GM11168 (cell line): ENCODE data around the gene OGFOD1.

ENCODE experiments used
- in situ Hi-C: fragments of 300-500 bp; cut with MboI; formaldehyde crosslinking; loops from one replicate; pipeline ENCODE4 v1.12.0; 2022; ENCODE audit warnings: low sequenced_read_pairs; ENCODE audit not compliant: unreplicated experiment

Gene OGFOD1

GRCh38 chr16:56450986-56451752 lies at the start of gene OGFOD1, which contains the start of gene NUDT21:
Gene OGFOD1 (plus strand): TSS chr16:56451554. CDS start chr16:56451613, 59 bp downstream.
Gene NUDT21 (minus strand): TSS chr16:56451332. CDS start chr16:56451202, 130 bp downstream.
- in situ Hi-C loops: no loop called here

- in situ Hi-C loops: no loop called here
Observed at GRCh38 chr16:56405977-56406672, 45.2 kb upstream of the OGFOD1 start.

- in situ Hi-C loops: no loop called here
Observed at GRCh38 chr16:56408379-56409098, 42.8 kb upstream of the OGFOD1 start.

- in situ Hi-C loops: no loop called here
Observed at GRCh38 chr16:56409195-56409594, 42.2 kb upstream of the OGFOD1 start.

- in situ Hi-C loops: no loop called here
Observed at GRCh38 chr16:56411123-56411522, 40.2 kb upstream of the OGFOD1 start.

GRCh38 chr16:56411624-56412023 lies 39.7 kb upstream of the OGFOD1 start:
- in situ Hi-C loops: no loop called here

- in situ Hi-C loops: no loop called here
Observed at GRCh38 chr16:56413381-56413780, 38.0 kb upstream of the OGFOD1 start.

GRCh38 chr16:56414366-56414765 lies 37.0 kb upstream of the OGFOD1 start:
- in situ Hi-C loops: no loop called here

GRCh38 chr16:56415875-56416274 lies 35.5 kb upstream of the OGFOD1 start:
- in situ Hi-C loops: no loop called here

GRCh38 chr16:56417138-56417537 lies 34.2 kb upstream of the OGFOD1 start:
- in situ Hi-C loops: no loop called here

- in situ Hi-C loops: no loop called here
Observed at GRCh38 chr16:56419740-56420548, 31.4 kb upstream of the OGFOD1 start.

- in situ Hi-C loops: no loop called here
Observed at GRCh38 chr16:56420613-56421012, 30.7 kb upstream of the OGFOD1 start.

GRCh38 chr16:56421313-56421712 lies 30.0 kb upstream of the OGFOD1 start:
- in situ Hi-C loops: no loop called here

GRCh38 chr16:56421976-56422669 lies 29.2 kb upstream of the OGFOD1 start:
- in situ Hi-C loops: no loop called here

GRCh38 chr16:56422896-56423441 lies 28.4 kb upstream of the OGFOD1 start:
- in situ Hi-C loops: no loop called here

- in situ Hi-C loops: no loop called here
Observed at GRCh38 chr16:56423584-56424403, 27.6 kb upstream of the OGFOD1 start.

- in situ Hi-C loops: no loop called here
Observed at GRCh38 chr16:56424404-56424764, 27.0 kb upstream of the OGFOD1 start.

- in situ Hi-C loops: no loop called here
Observed at GRCh38 chr16:56424791-56425438, 26.4 kb upstream of the OGFOD1 start.
